ENCODE measurements around the gene TOX3. TPM values are rescaled to one million over a fixed set of nuclear protein-coding genes. Genes with fewer than 3 reads are reported as not detected.

Gene TOX3
- total and polyA plus RNA-seq, 4 donors: 1.6 to 5.3 (median 2.0) TPM

DNA sequence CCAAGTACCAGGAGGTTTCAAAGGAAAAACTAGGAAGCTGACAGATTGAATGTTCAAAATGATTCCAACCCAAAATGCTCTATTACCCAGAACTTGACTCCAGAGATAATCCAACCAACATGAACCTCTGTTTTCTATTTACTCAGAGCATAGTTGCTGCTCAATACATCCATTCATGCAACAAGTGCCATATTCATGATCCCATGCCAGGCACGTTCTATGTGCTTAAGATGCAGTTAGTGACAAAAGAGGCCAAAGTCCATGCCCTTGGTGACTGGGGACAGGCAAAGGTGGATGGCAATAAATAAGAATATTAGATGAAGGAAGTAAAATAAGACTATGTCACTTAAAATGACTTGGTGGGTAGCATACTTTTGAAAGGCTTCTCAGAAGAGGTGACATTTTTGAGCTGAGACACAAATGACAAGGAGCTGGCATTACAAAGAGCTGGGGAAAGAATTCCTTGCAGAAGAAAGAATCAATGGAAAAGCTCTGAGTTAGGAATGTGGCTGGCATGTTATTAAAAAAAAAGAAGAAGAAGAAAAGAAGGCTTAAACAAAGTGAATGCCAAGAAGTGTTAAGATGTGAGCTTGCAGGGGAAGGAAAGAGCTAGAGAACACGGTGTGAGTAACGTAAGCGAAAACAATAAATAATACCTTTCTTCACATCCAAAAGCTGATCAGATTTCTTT is 34.5 kb downstream of the TOX3 start:
- TF ChIP-seq, protein P1, sequence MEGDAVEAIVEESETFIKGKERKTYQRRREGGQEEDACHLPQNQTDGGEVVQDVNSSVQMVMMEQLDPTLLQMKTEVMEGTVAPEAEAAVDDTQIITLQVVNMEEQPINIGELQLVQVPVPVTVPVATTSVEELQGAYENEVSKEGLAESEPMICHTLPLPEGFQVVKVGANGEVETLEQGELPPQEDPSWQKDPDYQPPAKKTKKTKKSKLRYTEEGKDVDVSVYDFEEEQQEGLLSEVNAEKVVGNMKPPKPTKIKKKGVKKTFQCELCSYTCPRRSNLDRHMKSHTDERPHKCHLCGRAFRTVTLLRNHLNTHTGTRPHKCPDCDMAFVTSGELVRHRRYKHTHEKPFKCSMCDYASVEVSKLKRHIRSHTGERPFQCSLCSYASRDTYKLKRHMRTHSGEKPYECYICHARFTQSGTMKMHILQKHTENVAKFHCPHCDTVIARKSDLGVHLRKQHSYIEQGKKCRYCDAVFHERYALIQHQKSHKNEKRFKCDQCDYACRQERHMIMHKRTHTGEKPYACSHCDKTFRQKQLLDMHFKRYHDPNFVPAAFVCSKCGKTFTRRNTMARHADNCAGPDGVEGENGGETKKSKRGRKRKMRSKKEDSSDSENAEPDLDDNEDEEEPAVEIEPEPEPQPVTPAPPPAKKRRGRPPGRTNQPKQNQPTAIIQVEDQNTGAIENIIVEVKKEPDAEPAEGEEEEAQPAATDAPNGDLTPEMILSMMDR (IDR thresholded peaks at IDR 0.05; ENCODE audit: control extremely low read depth, extremely low read depth): no peak
- Histone ChIP-seq H3K36me3 (ENCODE audit: control insufficient read depth in 4 of 4, insufficient read depth in 4 of 4, low read length in 4 of 4) (no peaks in the 10 kb centered on the region), H3K4me3 (no peak overlapping the region), H3K27ac (ENCODE audit: low read depth in 1 of 2, low read length in 1 of 2) (no peak overlapping the region), H3K4me1 (ENCODE audit: control insufficient read depth in 5 of 5, insufficient read depth in 5 of 5, low read length in 5 of 5) (no peaks in the 10 kb centered on the region), H3K9ac (ENCODE audit: insufficient read depth in 1 of 2, low read length in 2 of 2) (no peak overlapping the region), H3K27me3 (ENCODE audit: control insufficient read depth in 3 of 3, insufficient read depth in 3 of 3, low read length in 2 of 3) (peaks cover 0 to 2% (median 0%) of the 10 kb centered on the region in 3 donors), H3K9me3 (ENCODE audit: control insufficient read depth in 4 of 4, insufficient read depth in 3 of 4, low read length in 3 of 4) (no peaks in the 10 kb centered on the region)
- 88 to 90% methylated on average over 4 of the region's 4 CpGs for WGBS, 2 donors
- ATAC-seq (ENCODE audit: insufficient read depth, low FRiP score) (no peak), DNase-seq (no peak)

DNA sequence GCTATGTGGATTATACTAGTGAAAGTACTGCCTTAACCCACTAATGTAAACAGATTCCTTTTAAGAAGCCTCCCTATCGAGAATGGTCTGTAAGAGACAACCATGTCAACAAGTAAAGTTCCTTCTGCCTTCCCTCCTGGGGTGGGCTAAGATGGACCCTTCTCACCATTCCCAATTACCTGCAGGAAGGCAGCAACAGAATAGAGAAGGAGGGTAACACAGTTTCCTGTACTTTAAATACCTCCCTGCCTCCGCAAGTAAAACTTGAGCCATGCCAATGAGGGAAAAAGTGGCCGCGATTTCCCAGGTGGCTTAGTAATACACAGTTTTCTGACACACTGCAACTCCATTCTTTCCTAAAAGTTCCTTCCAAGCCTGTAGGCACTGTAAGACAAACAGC is 45.2 kb downstream of the TOX3 start:
- H3K27ac ChIP-seq (ENCODE audit: low read depth in 1 of 2, low read length in 1 of 2): no peak overlapping the region
- 62 to 65% methylated on average over 4 of the region's 4 CpGs for WGBS, 2 donors
- no peak for ATAC-seq (ENCODE audit: insufficient read depth, low FRiP score)
- no peaks in the 10 kb centered on the region for H3K9me3 ChIP-seq (ENCODE audit: control insufficient read depth in 4 of 4, insufficient read depth in 3 of 4, low read length in 3 of 4)
- no peak overlapping the region for H3K4me3 ChIP-seq
- H3K36me3 ChIP-seq (ENCODE audit: control insufficient read depth in 4 of 4, insufficient read depth in 4 of 4, low read length in 4 of 4): no peaks in the 10 kb centered on the region
- DNase-seq: no peak
- H3K4me1 ChIP-seq (ENCODE audit: control insufficient read depth in 5 of 5, insufficient read depth in 5 of 5, low read length in 5 of 5): peaks cover 0 to 32% (median 0%) of the 10 kb centered on the region in 5 donors
- no peak overlapping the region for H3K9ac ChIP-seq (ENCODE audit: insufficient read depth in 1 of 2, low read length in 2 of 2)
- no peaks in the 10 kb centered on the region for H3K27me3 ChIP-seq (ENCODE audit: control insufficient read depth in 3 of 3, insufficient read depth in 3 of 3, low read length in 2 of 3)
- TF ChIP-seq, protein P1 (IDR thresholded peaks at IDR 0.05; ENCODE audit: control extremely low read depth, extremely low read depth): no peak

DNA sequence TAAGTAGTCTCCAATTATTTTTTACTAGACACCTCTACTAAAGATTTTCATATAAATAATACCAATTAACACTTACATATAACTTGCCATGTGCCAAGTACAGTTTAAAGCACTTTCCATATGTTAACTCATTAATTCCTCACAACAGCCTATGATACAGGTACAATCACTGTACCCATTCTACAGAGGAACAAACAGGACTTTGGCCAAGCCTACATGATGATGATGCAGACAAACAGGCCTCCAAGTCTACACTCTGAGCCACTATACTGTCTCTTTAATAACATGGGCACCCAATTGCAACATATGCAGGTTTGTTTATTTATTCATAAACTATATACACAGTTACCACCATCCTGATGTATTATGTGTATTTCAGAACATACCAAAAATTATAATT is 46.0 kb downstream of the TOX3 start:
- no peak overlapping the region for H3K4me3 ChIP-seq
- H3K27ac ChIP-seq (ENCODE audit: low read depth in 1 of 2, low read length in 1 of 2): no peak overlapping the region
- H3K9me3 ChIP-seq (ENCODE audit: control insufficient read depth in 4 of 4, insufficient read depth in 3 of 4, low read length in 3 of 4): no peaks in the 10 kb centered on the region
- TF ChIP-seq, protein P1 (IDR thresholded peaks at IDR 0.05; ENCODE audit: control extremely low read depth, extremely low read depth): no peak
- H3K36me3 ChIP-seq (ENCODE audit: control insufficient read depth in 4 of 4, insufficient read depth in 4 of 4, low read length in 4 of 4): no peaks in the 10 kb centered on the region
- DNase-seq (no peak), ATAC-seq (ENCODE audit: insufficient read depth, low FRiP score) (no peak)
- peaks cover 0 to 39% (median 0%) of the 10 kb centered on the region in 5 donors for H3K4me1 ChIP-seq (ENCODE audit: control insufficient read depth in 5 of 5, insufficient read depth in 5 of 5, low read length in 5 of 5)
- H3K27me3 ChIP-seq (ENCODE audit: control insufficient read depth in 3 of 3, insufficient read depth in 3 of 3, low read length in 2 of 3): no peaks in the 10 kb centered on the region
- no peak overlapping the region for H3K9ac ChIP-seq (ENCODE audit: insufficient read depth in 1 of 2, low read length in 2 of 2)

GRCh38 chr16:52499060-52499440 is 47.9 kb downstream of the TOX3 start:
- Histone ChIP-seq H3K9ac (ENCODE audit: insufficient read depth in 1 of 2, low read length in 2 of 2) (no peak overlapping the region), H3K9me3 (ENCODE audit: control insufficient read depth in 4 of 4, insufficient read depth in 3 of 4, low read length in 3 of 4) (no peaks in the 10 kb centered on the region), H3K36me3 (ENCODE audit: control insufficient read depth in 4 of 4, insufficient read depth in 4 of 4, low read length in 4 of 4) (no peaks in the 10 kb centered on the region), H3K27ac (ENCODE audit: low read depth in 1 of 2, low read length in 1 of 2) (no peak overlapping the region), H3K4me1 (ENCODE audit: control insufficient read depth in 5 of 5, insufficient read depth in 5 of 5, low read length in 5 of 5) (peaks cover 0 to 42% (median 0%) of the 10 kb centered on the region in 5 donors), H3K27me3 (ENCODE audit: control insufficient read depth in 3 of 3, insufficient read depth in 3 of 3, low read length in 2 of 3) (no peaks in the 10 kb centered on the region), H3K4me3 (no peak overlapping the region)
- 49 to 51% methylated on average over 5 of the region's 5 CpGs for WGBS, 2 donors
- no peak for ATAC-seq (ENCODE audit: insufficient read depth, low FRiP score)
- no peak for DNase-seq
- TF ChIP-seq, protein P1 (IDR thresholded peaks at IDR 0.05; ENCODE audit: control extremely low read depth, extremely low read depth): no peak

All from lung (tissue), 12 donors.